Activated CD8-positive, alpha-beta T cell treated with anti-CD3 and anti-CD28 coated beads, Interleukin-2, amount 10 ng/mL, durations not matched to agents 7 days and 5 days (primary cell): ENCODE results near the gene CCDC61. TPM values are rescaled to one million over a fixed set of nuclear protein-coding genes. Genes with fewer than 3 reads are reported as not detected.

Source experiments
- ATAC-seq: fragments of 150-1000 bp; cut with Tn5 transposase; one replicate; pipeline ENCODE4 v1.10.0; 2021; ENCODE audit warnings: moderate library complexity
- CTCF ChIA-PET: fragments of 350-600 bp; sonication (Branson Sonifier 250); formaldehyde crosslinking; loops from one replicate; lab custom pipeline; 2021; ENCODE audit warnings: antibody characterized with exemption; lab: Charles Lee
- POLR2A ChIA-PET: fragments of 350-600 bp; sonication (Branson Sonifier 250); formaldehyde crosslinking; loops from one replicate; lab custom pipeline; 2021; ENCODE audit warnings: antibody characterized with exemption; lab: Charles Lee
- DNase-seq: peaks from one replicate; pipeline ENCODE4 v3.0.0-alpha.2; 2020
- H3K27ac Mint-ChIP-seq: one replicate; pipeline ENCODE4 v1.8.0; 2021; ENCODE audit warnings: mild to moderate bottlenecking, mixed read lengths
- H3K27me3 Mint-ChIP-seq: one replicate; pipeline ENCODE4 v1.8.0; 2021; ENCODE audit warnings: low read depth, mixed read lengths
- H3K36me3 Mint-ChIP-seq: one replicate; pipeline ENCODE4 v1.8.0; 2021; ENCODE audit warnings: low read depth, mixed read lengths
- H3K4me1 Mint-ChIP-seq: one replicate; pipeline ENCODE4 v1.8.0; 2021; ENCODE audit warnings: low read depth, mixed read lengths
- H3K4me3 Mint-ChIP-seq: one replicate; pipeline ENCODE4 v1.8.0; 2021; ENCODE audit warnings: mild to moderate bottlenecking, mixed read lengths
- H3K9me3 Mint-ChIP-seq: one replicate; pipeline ENCODE4 v1.8.0; 2022; ENCODE audit warnings: mixed read lengths; ENCODE audit not compliant: insufficient read depth
- total RNA-seq, 2 experiments: library from RNA; stranded (reverse); gene quantifications; one replicate each; pipeline ENCODE4 v1.2.3, GENCODE V29; 2021

Gene CCDC61
- 10 to 100 TPM; 26.3 to 29.2 TPM for total RNA-seq

DNA sequence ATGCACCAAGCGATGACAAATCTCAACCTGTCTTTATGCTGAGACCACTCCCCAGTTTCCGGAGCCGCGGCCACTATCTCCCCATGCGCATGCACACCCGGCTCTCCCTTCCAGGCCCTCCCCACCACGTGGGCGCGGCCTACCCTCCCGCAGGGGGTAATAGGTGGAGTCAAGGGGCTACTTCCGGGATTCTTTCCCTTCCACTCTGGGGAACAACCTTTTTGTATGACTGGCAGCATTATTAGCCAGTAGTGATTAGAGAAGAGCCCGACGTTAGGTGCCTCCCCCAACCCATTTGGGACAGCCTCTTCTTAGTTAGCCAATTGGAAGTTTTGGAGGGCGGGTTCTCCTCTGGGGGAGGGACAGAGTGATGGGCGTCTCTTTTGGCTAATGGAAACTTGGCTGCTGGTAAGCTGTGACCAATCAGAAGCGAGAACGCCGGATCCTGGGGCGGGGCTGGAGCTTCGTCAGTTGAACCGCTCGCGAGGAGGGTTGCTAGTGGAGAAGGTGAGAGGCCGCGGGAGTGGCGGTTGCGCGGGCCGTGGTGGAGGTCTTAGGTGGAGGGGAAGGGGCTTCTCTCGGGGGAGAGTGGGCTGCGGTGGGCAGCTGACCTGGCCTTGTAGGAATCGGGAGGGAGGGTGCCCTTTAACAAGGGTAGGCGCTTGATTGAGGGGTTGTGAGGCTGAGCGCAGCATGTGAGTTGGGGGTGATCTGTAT lies at the start of gene CCDC61:
TSS of gene CCDC61 (plus strand) at position 470 of the 717 bp plus-strand sequence. CDS start 7,552 bp downstream, outside the sequence.
- Mint-ChIP-seq H3K4me3 (no peak within 1 kb of the TSS), H3K4me1 (peaks cover 30% of the 10 kb centered on the region), H3K27ac (no peak within 1 kb of the TSS), H3K9me3 (no peaks in the 10 kb centered on the region), H3K36me3 (peaks cover 7% of the 10 kb centered on the region), H3K27me3 (peaks cover 7% of the 10 kb centered on the region)
- ATAC-seq (peak; percentile 99), DNase-seq (peak; percentile 97)
- ChIA-PET POLR2A (interaction anchor here (1.2 kb wide), 1 partner anchor 132 kb away, joined by 3 read pairs; the partner anchor contains the start of gene SYMPK), CTCF (interaction anchor here (1.0 to 4.4 kb wide), 10 partner anchors 9 to 226 kb away, joined by 3 to 20 read pairs (median 6); partner anchors contain the start of gene SIX5)

GRCh38 chr19:45947926-45948325 lies 47.3 kb upstream of the CCDC61 start:
- Mint-ChIP-seq H3K27ac (no peak overlapping the region), H3K4me1 (peaks cover 10% of the 10 kb centered on the region), H3K4me3 (no peak overlapping the region), H3K9me3 (no peaks in the 10 kb centered on the region), H3K36me3 (no peaks in the 10 kb centered on the region), H3K27me3 (peaks cover 15% of the 10 kb centered on the region)
- CTCF ChIA-PET = interaction anchor here (1.2 kb wide), 1 partner anchor 80 kb away, joined by 5 read pairs; no protein-coding TSS in a partner anchor
- POLR2A ChIA-PET = no interaction called here
- DNase-seq = no peak
- ATAC-seq = no peak

- ChIA-PET CTCF (interaction anchor here (1.6 kb wide), 1 partner anchor 49 kb away, joined by 3 read pairs; no protein-coding TSS in a partner anchor), POLR2A (interaction anchor here (0.7 kb wide), 1 partner anchor 610 kb away, joined by 3 read pairs; no protein-coding TSS in a partner anchor)
- no peak for DNase-seq
- H3K36me3 Mint-ChIP-seq = no peaks in the 10 kb centered on the region
- peaks cover 25% of the 10 kb centered on the region for H3K4me1 Mint-ChIP-seq
- no peaks in the 10 kb centered on the region for H3K9me3 Mint-ChIP-seq
- H3K4me3 Mint-ChIP-seq = peak overlapping the region; percentile 65
- no peak for ATAC-seq
- no peak overlapping the region for H3K27ac Mint-ChIP-seq
- H3K27me3 Mint-ChIP-seq = peaks cover 20% of the 10 kb centered on the region
Measured at GRCh38 chr19:45952341-45952685, 43.0 kb upstream of the CCDC61 start.

DNA sequence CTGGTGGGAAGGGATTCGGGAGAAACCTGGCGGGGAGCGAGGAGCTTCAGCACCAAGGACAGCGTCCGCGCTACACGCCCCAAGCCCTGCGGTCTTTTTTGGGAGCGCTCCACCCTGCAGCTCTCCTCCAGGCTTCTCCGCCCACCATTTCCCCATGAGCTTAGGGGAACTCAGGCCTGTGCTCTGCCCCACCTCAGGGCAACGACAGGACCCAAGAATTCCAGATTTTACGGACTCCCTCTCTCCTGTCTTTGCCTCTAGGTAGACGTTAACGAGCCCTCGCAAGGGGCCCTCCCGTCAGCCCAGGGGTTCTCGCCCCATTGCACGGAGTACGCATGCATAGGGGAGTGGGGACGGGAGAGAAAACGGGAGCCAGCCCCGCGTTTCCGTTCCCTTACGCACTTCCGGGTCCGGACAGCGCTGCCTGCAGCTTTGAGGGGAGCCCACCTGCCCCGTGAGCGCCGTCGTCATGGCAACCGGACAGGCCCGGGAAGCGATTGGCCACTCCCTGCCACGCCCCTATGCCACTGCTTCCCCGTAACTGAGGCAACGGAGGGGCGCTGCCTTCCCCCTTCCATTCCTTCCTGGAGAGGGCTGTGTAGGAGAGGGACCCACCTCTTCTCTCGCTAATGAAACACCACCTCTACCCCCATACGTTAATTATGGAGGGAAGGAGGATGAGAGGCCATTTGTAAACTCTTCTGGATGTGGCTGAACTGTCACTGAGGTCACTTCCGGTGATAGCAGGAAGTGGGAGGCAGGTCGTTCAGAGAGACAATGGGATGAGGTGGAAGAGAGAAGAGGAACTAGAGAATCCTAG lies 42.4 kb upstream of the CCDC61 start:
- ChIA-PET POLR2A (interaction anchor here (0.7 to 0.9 kb wide), 2 partner anchors 51 to 609 kb away, joined by 3 read pairs; partner anchors contain the start of gene MYPOP), CTCF (interaction anchor here (1.6 kb wide), 1 partner anchor 49 kb away, joined by 3 read pairs; no protein-coding TSS in a partner anchor)
- H3K4me3 Mint-ChIP-seq = peak overlapping the region; percentile 65
- no peaks in the 10 kb centered on the region for H3K9me3 Mint-ChIP-seq
- ATAC-seq (peak; percentile 74), DNase-seq (peak; percentile 66)
- no peaks in the 10 kb centered on the region for H3K36me3 Mint-ChIP-seq
- H3K4me1 Mint-ChIP-seq = peaks cover 25% of the 10 kb centered on the region
- H3K27ac Mint-ChIP-seq = peak overlapping the region; percentile 29
- peaks cover 20% of the 10 kb centered on the region for H3K27me3 Mint-ChIP-seq

DNA sequence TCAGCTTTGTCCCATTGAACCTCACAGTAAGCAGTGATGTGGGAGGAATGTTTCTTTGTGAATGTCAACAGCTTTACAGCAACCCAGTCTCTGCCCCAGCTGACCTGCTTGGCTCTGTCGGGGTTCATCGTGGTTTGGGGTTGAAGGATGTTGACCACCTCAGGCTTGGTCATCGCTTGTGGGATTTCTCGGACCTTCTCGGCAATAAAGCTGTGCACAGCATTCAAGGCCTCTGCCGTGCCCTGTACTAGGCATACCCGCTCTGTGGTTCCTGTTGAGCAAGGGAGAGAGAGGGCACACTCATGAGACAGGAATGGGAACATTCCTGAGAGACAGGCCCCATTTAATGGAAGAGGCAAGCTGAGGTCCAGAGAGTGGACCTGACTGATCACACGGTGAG lies 41.6 kb upstream of the CCDC61 start:
- Mint-ChIP-seq H3K9me3 (no peaks in the 10 kb centered on the region), H3K27ac (peak overlapping the region; percentile 47), H3K27me3 (peaks cover 23% of the 10 kb centered on the region), H3K4me3 (no peak overlapping the region), H3K4me1 (peaks cover 25% of the 10 kb centered on the region), H3K36me3 (no peaks in the 10 kb centered on the region)
- ChIA-PET POLR2A (interaction anchor here (0.9 kb wide), 1 partner anchor 51 kb away, joined by 3 read pairs; the partner anchor contains the start of gene MYPOP), CTCF (interaction anchor here (1.6 kb wide), 1 partner anchor 50 kb away, joined by 3 read pairs; no protein-coding TSS in a partner anchor)
- no peak for DNase-seq
- ATAC-seq = no peak

- Mint-ChIP-seq H3K4me1 (peaks cover 25% of the 10 kb centered on the region), H3K36me3 (no peaks in the 10 kb centered on the region), H3K4me3 (no peak overlapping the region), H3K27me3 (peaks cover 24% of the 10 kb centered on the region), H3K9me3 (no peaks in the 10 kb centered on the region), H3K27ac (no peak overlapping the region)
- POLR2A ChIA-PET = interaction anchor here (0.9 kb wide), 1 partner anchor 52 kb away, joined by 3 read pairs; the partner anchor contains the start of gene MYPOP
- CTCF ChIA-PET = no interaction called here
- ATAC-seq (no peak), DNase-seq (no peak)
Measured at GRCh38 chr19:45954156-45954555, 41.1 kb upstream of the CCDC61 start.

- no peaks in the 10 kb centered on the region for H3K36me3 Mint-ChIP-seq
- POLR2A ChIA-PET = no interaction called here
- H3K27ac Mint-ChIP-seq = no peak overlapping the region
- DNase-seq (no peak), ATAC-seq (no peak)
- H3K4me3 Mint-ChIP-seq = no peak overlapping the region
- H3K9me3 Mint-ChIP-seq = no peaks in the 10 kb centered on the region
- peaks cover 34% of the 10 kb centered on the region for H3K27me3 Mint-ChIP-seq
- H3K4me1 Mint-ChIP-seq = peaks cover 25% of the 10 kb centered on the region
- CTCF ChIA-PET = interaction anchor here (0.6 kb wide), 1 partner anchor 58 kb away, joined by 3 read pairs; no protein-coding TSS in a partner anchor
Measured at GRCh38 chr19:45955905-45956608, 39.2 kb upstream of the CCDC61 start.

GRCh38 chr19:45958320-45958719 lies 36.9 kb upstream of the CCDC61 start:
- Mint-ChIP-seq H3K4me3 (no peak overlapping the region), H3K27ac (no peak overlapping the region), H3K4me1 (peaks cover 11% of the 10 kb centered on the region), H3K36me3 (no peaks in the 10 kb centered on the region), H3K9me3 (no peaks in the 10 kb centered on the region), H3K27me3 (peaks cover 39% of the 10 kb centered on the region)
- ChIA-PET POLR2A (no interaction called here), CTCF (no interaction called here)
- DNase-seq = no peak
- ATAC-seq = no peak

- ChIA-PET CTCF (no interaction called here), POLR2A (interaction anchor here (0.6 kb wide), 1 partner anchor 701 kb away, joined by 6 read pairs; no protein-coding TSS in a partner anchor)
- Mint-ChIP-seq H3K27me3 (peaks cover 39% of the 10 kb centered on the region), H3K4me3 (no peak overlapping the region), H3K27ac (no peak overlapping the region), H3K36me3 (no peaks in the 10 kb centered on the region), H3K4me1 (peaks cover 6% of the 10 kb centered on the region), H3K9me3 (no peaks in the 10 kb centered on the region)
- DNase-seq = no peak
- ATAC-seq = no peak
Measured at GRCh38 chr19:45958769-45959516, 36.3 kb upstream of the CCDC61 start.

DNA sequence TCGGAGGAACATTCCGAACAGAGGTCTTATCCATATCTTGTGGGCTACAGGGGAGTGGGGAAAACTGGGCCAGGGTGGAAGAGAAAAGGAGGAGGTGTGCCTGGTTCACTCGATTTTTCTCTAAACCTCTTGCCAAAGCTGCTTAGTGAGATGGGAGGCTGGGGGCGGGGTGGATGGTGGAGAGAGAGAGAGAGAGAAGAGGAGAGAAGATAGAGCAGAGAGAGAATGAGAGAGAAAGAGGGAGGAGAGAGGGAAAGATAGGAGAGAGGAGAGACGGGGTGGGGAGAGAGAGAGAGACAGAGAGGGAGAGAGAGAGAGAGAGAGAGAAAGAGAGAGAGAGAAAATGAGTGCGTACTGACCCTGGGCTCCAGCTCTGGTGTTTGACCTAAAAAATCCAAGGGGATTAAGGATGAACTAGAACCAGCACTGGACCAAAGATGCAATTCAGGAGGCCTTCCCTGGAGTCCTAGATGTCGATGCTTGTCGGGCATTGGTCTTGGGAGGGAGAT lies 35.7 kb upstream of the CCDC61 start:
- ChIA-PET POLR2A (interaction anchor here (0.6 kb wide), 1 partner anchor 700 kb away, joined by 6 read pairs; no protein-coding TSS in a partner anchor), CTCF (no interaction called here)
- Mint-ChIP-seq H3K4me1 (peaks cover 6% of the 10 kb centered on the region), H3K27me3 (peaks cover 40% of the 10 kb centered on the region), H3K27ac (no peak overlapping the region), H3K9me3 (no peaks in the 10 kb centered on the region), H3K4me3 (no peak overlapping the region), H3K36me3 (no peaks in the 10 kb centered on the region)
- DNase-seq (no peak), ATAC-seq (no peak)
